HG03103 (cell line): Measurements from ENCODE around the gene EXOSC7.
"Not testable (repeated sequence)": the region's sequence is repeated elsewhere in the genome, so short reads cannot be mapped to it uniquely, and the experiment has no call there.

Source experiments
- ATAC-seq: cut with Tn5 transposase; IDR thresholded peaks from one replicate; pipeline ENCODE4 v1.9.1; 2021; ENCODE audit warnings: low read depth; ENCODE audit not compliant: unreplicated experiment

Gene EXOSC7

GRCh38 chr3:45051685-45052084, 75.6 kb downstream of the EXOSC7 start:
- ATAC-seq, result no peak

GRCh38 chr3:45053805-45054195, 77.8 kb downstream of the EXOSC7 start:
- ATAC-seq, result not testable (repeated sequence)

- no peak for ATAC-seq
These were observed 78.3 kb downstream of the EXOSC7 start for GRCh38 chr3:45054196-45054857.

- ATAC-seq, result no peak
These were observed 79.0 kb downstream of the EXOSC7 start for GRCh38 chr3:45055032-45055410.

GRCh38 chr3:45055411-45056143, 79.5 kb downstream of the EXOSC7 start:
- no peak for ATAC-seq

- ATAC-seq, result no peak
These were observed 80.7 kb downstream of the EXOSC7 start for GRCh38 chr3:45056608-45057301.

GRCh38 chr3:45057557-45057956, 81.5 kb downstream of the EXOSC7 start:
- no peak for ATAC-seq

- ATAC-seq, result no peak
These were observed 83.1 kb downstream of the EXOSC7 start for GRCh38 chr3:45059132-45059531.

GRCh38 chr3:45060165-45060892, 84.3 kb downstream of the EXOSC7 start:
- no peak for ATAC-seq
